Inflammatory macrophage (primary cell): ENCODE data around the gene PRKCZ.
A peak's percentile ranks its signal among the peaks of the same experiment; 100 is the strongest.

ENCODE experiments used
- DNase-seq, 2 donors: peaks; one replicate each; pipeline ENCODE4 v3.0.0-alpha.2; 2020 to 2022

Gene PRKCZ

GRCh38 chr1:2198571-2198970 is 148.4 kb downstream of the PRKCZ start:
- DNase-seq = no peak

GRCh38 chr1:2199042-2199810 is 149.0 kb downstream of the PRKCZ start:
- peak; percentile 89 to 90 for DNase-seq

GRCh38 chr1:2200308-2200943 is 150.2 kb downstream of the PRKCZ start:
- no peak for DNase-seq

- no peak for DNase-seq
Measured at GRCh38 chr1:2201062-2201461, 150.9 kb downstream of the PRKCZ start.

- DNase-seq = no peak
Measured at GRCh38 chr1:2202008-2202575, 151.9 kb downstream of the PRKCZ start.

GRCh38 chr1:2202843-2203601 is 152.8 kb downstream of the PRKCZ start:
- DNase-seq = no peak

- DNase-seq = no peak
Measured at GRCh38 chr1:2203671-2204414, 153.6 kb downstream of the PRKCZ start.

GRCh38 chr1:2204415-2205190 is 154.4 kb downstream of the PRKCZ start:
- peak in 1 of 2 donors; percentile 53 for DNase-seq

- DNase-seq = peak; percentile 78 to 83
Measured at GRCh38 chr1:2205191-2205952, 155.2 kb downstream of the PRKCZ start.

GRCh38 chr1:2206813-2207487 is 156.7 kb downstream of the PRKCZ start:
- DNase-seq = no peak

- DNase-seq = no peak
Measured at GRCh38 chr1:2208309-2209239, 158.4 kb downstream of the PRKCZ start.

GRCh38 chr1:2209400-2210083 is 159.3 kb downstream of the PRKCZ start:
- DNase-seq = no peak

- DNase-seq = no peak
Measured at GRCh38 chr1:2210084-2210653, 160.0 kb downstream of the PRKCZ start.

- DNase-seq = no peak
Measured at GRCh38 chr1:2210786-2211185, 160.6 kb downstream of the PRKCZ start.

GRCh38 chr1:2212274-2212531 is 162.0 kb downstream of the PRKCZ start:
- DNase-seq = no peak

- peak; percentile 71 to 83 for DNase-seq
Measured at GRCh38 chr1:2212532-2213491, 162.6 kb downstream of the PRKCZ start.
